Testis (tissue), 3 donors: Measurements from ENCODE around the gene SOHLH2. TPM values are rescaled to one million over a fixed set of nuclear protein-coding genes. Genes with fewer than 3 reads are reported as not detected.

Experiments
- DNase-seq: peaks from one replicate; pipeline ENCODE4 v3.0.0-alpha.2; 2019
- H3K27ac ChIP-seq, 2 donors: fragments of 200-600 bp; sonication (generic); one replicate each; pipeline ENCODE4 v1.5.1; 2019
- H3K27me3 ChIP-seq: fragments of 200-600 bp; sonication (generic); one replicate; pipeline ENCODE4 v1.5.1; 2019
- H3K36me3 ChIP-seq: fragments of 200-600 bp; sonication (generic); one replicate; pipeline ENCODE4 v1.5.1; 2017; ENCODE audit warnings: low read depth; ENCODE audit errors: missing control alignments
- H3K4me1 ChIP-seq: fragments of 200-600 bp; sonication (generic); one replicate; pipeline ENCODE4 v1.5.1; 2019
- H3K4me3 ChIP-seq, 2 donors: fragments of 200-600 bp; sonication (generic); one replicate each; pipeline ENCODE4 v1.5.1; 2017 to 2019
- H3K9me3 ChIP-seq: fragments of 200-600 bp; sonication (generic); one replicate; pipeline ENCODE4 v1.5.1; 2017
- POLR2A ChIP-seq: fragments of 450-650 bp; IDR thresholded peaks from one replicate; pipeline ENCODE4 v1.6.1; 2017; ENCODE audit warnings: antibody characterized with exemption, mild to moderate bottlenecking, moderate library complexity
- WGBS, 2 donors: methylation state at CpG; one replicate each; pipeline ENCODE4 v1.1.5; 2018; 5-methylcytosine and 5-hydroxymethylcytosine counted together
- intact Hi-C: fragments of 100-400 bp; cut with DNase I; formaldehyde crosslinking; loops from one replicate; pipeline ENCODE4 v1.15.1; 2023; ENCODE audit warnings: low total_unique reads
- polyA plus RNA-seq: library from polyadenylated mRNA; stranded (reverse); fragments of 350-450 nt; fragmentation: Illumina TruSeq; extraction: RNeasy Lipid Tissue Mini Kit (QIAGEN cat#74804); gene quantifications from one replicate; pipeline ENCODE4 v1.2.3, GENCODE V29; 2014; ENCODE audit warnings: low read depth, low replicate concordance; ENCODE audit not compliant: insufficient read depth
- total RNA-seq, 2 donors: library from RNA; depleted of rRNA; stranded (reverse); fragments of >200 nt; gene quantifications; one replicate each; pipeline ENCODE4 v1.2.3, GENCODE V29; 2016
- TF ChIP-seq, protein P1 (sequence below), 3 experiments: fragments of 450-650 bp in 2 of 3; fragments of 200-600 bp in 1 of 3; sonication (generic) in 1 of 3; IDR thresholded peaks; one replicate each; pipeline ENCODE4 v1.5.1; 2016 to 2019; ENCODE audit warnings: antibody characterized with exemption in 3 of 3, mild to moderate bottlenecking in 2 of 3, moderate library complexity in 1 of 3

The SOHLH2 gene
- total and polyA plus RNA-seq, 3 donors from 2014 or later: 10.8 to 43.6 (median 17.9) TPM

DNA sequence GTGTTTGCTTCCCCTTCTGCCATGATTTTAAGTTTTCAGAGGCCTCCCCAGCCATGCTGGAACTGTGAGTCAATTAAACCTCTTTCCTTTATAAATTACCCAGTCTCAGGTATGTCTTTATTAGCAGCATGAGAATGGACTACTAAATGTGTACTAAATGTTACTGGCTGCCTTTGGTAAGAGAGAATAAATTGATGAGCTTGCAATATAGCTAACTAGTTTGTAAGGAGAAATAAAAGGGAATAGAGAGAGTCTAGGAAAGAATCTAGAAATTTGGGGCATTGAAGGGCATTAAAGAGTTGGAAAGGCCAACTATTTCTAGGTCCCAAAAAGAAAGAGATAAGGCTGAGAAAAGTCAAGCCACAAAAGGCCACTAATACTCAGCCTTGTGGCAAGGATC, 5.5 kb upstream of the SOHLH2 start:
- TF ChIP-seq, protein P1, sequence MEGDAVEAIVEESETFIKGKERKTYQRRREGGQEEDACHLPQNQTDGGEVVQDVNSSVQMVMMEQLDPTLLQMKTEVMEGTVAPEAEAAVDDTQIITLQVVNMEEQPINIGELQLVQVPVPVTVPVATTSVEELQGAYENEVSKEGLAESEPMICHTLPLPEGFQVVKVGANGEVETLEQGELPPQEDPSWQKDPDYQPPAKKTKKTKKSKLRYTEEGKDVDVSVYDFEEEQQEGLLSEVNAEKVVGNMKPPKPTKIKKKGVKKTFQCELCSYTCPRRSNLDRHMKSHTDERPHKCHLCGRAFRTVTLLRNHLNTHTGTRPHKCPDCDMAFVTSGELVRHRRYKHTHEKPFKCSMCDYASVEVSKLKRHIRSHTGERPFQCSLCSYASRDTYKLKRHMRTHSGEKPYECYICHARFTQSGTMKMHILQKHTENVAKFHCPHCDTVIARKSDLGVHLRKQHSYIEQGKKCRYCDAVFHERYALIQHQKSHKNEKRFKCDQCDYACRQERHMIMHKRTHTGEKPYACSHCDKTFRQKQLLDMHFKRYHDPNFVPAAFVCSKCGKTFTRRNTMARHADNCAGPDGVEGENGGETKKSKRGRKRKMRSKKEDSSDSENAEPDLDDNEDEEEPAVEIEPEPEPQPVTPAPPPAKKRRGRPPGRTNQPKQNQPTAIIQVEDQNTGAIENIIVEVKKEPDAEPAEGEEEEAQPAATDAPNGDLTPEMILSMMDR (IDR thresholded peaks at IDR 0.05): no peak
- TF ChIP-seq POLR2A: no peak
- Histone ChIP-seq H3K36me3 (no peaks in the 10 kb centered on the region), H3K27ac (no peak overlapping the region), H3K4me3 (no peak overlapping the region), H3K9me3 (no peaks in the 10 kb centered on the region), H3K4me1 (no peaks in the 10 kb centered on the region), H3K27me3 (no peaks in the 10 kb centered on the region)
- DNase-seq: no peak
- intact Hi-C loops: no loop called here

GRCh38 chr13:36217456-36217855, 3.1 kb upstream of the SOHLH2 start:
- Histone ChIP-seq H3K4me3 (no peak overlapping the region), H3K9me3 (no peaks in the 10 kb centered on the region), H3K4me1 (no peaks in the 10 kb centered on the region), H3K27ac (no peak overlapping the region), H3K36me3 (no peaks in the 10 kb centered on the region), H3K27me3 (no peaks in the 10 kb centered on the region)
- intact Hi-C loops: no loop called here
- no peak for DNase-seq
- 89% methylated on average over 3 of the region's 3 CpGs for WGBS, 2 donors
- no peak for TF ChIP-seq POLR2A
- TF ChIP-seq, protein P1 (IDR thresholded peaks at IDR 0.05): no peak

GRCh38 chr13:36212789-36213188, 1.6 kb downstream of the SOHLH2 start:
- Histone ChIP-seq H3K4me3 (no peak overlapping the region), H3K4me1 (no peaks in the 10 kb centered on the region), H3K27ac (no peak overlapping the region), H3K36me3 (no peaks in the 10 kb centered on the region), H3K27me3 (no peaks in the 10 kb centered on the region), H3K9me3 (no peaks in the 10 kb centered on the region)
- no peak for TF ChIP-seq POLR2A
- TF ChIP-seq, protein P1 (IDR thresholded peaks at IDR 0.05): no peak
- intact Hi-C loops: no loop called here
- no peak for DNase-seq
- WGBS, 2 donors: 44 to 45% methylated on average over 3 of the region's 3 CpGs

- 86% methylated on average over 4 of the region's 4 CpGs for WGBS, 2 donors
- no peak overlapping the region for H3K27ac ChIP-seq
- no peak for TF ChIP-seq POLR2A
- TF ChIP-seq, protein P1 (IDR thresholded peaks at IDR 0.05): no peak
- DNase-seq: no peak
- intact Hi-C loops: no loop called here
- no peaks in the 10 kb centered on the region for H3K4me1 ChIP-seq
- H3K36me3 ChIP-seq: no peaks in the 10 kb centered on the region
- no peaks in the 10 kb centered on the region for H3K27me3 ChIP-seq
- no peak overlapping the region for H3K4me3 ChIP-seq
- no peaks in the 10 kb centered on the region for H3K9me3 ChIP-seq
These were observed 2.8 kb downstream of the SOHLH2 start for GRCh38 chr13:36211567-36211966.

DNA sequence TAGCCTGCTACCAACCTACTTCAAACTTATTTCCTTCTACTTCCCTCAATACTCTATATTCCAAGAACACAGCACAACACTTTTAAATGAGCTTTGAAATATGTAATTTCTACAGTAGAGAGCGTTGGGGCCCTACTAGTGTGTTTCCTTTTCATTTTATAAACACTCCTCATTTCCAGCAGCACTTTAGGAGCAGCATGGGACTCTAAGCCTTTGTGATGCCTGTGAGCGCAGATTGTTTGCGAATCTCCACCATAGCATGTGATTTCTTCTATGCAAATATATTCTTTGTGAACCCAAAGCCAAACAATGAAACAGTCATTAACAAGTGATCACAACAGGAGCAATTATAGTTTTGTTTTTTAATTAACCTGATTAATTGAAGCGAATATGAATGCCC, 3.6 kb downstream of the SOHLH2 start:
- Histone ChIP-seq H3K36me3 (no peaks in the 10 kb centered on the region), H3K27ac (no peak overlapping the region), H3K9me3 (no peaks in the 10 kb centered on the region), H3K4me3 (no peak overlapping the region), H3K27me3 (no peaks in the 10 kb centered on the region), H3K4me1 (no peaks in the 10 kb centered on the region)
- DNase-seq: no peak
- intact Hi-C loops: no loop called here
- WGBS, 2 donors: 92% methylated on average over 4 of the region's 4 CpGs
- TF ChIP-seq, protein P1 (IDR thresholded peaks at IDR 0.05): no peak
- no peak for TF ChIP-seq POLR2A
